Measurements from ENCODE around the gene MAML2.

MAML2 gene

DNA sequence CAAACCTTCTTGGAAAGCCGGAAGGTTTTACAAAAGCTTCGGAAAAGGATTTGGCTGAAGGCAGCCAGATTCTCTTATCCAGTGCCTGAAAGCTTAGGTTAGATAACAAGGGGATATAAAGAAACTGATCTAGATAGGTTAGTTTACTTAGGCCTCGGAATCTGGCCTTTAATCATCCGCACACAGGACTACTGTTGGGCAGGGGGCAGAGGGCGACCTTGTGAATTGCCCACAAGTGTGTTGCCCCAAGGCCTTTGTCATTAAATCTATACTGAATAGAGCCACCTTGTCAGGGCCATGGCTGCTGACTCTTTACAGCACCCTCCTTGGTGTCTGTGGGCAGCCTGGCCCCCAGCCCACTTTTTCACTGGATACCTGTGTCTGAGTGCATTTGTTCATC, 409.4 kb downstream of the MAML2 start:
- DNase-seq (ENCODE audit: extremely low read depth, low read depth): no peak

GRCh38 chr11:95931916-95932315, 411.1 kb downstream of the MAML2 start:
- no peak for DNase-seq (ENCODE audit: extremely low read depth, low read depth)
- TF ChIP-seq CTCF (IDR thresholded peaks at IDR 0.05; ENCODE audit: low read depth, low read length): no peak

More for the DNA sequence above, 409.4 kb downstream of the MAML2 start:
- TF ChIP-seq CTCF (IDR thresholded peaks at IDR 0.05; ENCODE audit: low read depth, low read length): no peak

DNA sequence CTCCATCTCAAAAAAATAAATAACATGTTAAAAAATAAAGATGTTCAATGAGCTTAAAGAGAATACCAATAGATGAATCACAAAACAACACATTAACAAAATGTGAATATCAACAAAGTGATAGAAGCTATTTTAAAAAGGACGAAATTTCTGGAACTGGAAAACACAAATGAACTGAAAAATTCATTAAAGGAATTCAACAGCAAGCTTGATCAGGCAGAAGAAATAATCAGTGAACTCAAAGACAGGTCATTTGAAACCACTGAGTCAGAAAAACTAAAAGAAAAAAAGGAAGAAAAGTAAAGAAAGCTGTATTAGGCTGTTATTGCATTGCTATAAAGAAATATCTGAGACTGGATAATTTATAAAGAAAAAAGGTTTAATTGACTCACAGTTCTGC, 412.0 kb downstream of the MAML2 start:
- TF ChIP-seq CTCF (IDR thresholded peaks at IDR 0.05; ENCODE audit: low read depth, low read length): no peak
- no peak for DNase-seq (ENCODE audit: extremely low read depth, low read depth)

GRCh38 chr11:95926726-95927125, 416.3 kb downstream of the MAML2 start:
- TF ChIP-seq CTCF (IDR thresholded peaks at IDR 0.05; ENCODE audit: low read depth, low read length): no peak
- DNase-seq (ENCODE audit: extremely low read depth, low read depth): no peak
